Ovary (tissue), 3 donors: ENCODE measurements around the gene MGME1.

Experiments
- EP300 ChIP-seq: sonication (generic); formaldehyde crosslinking; IDR thresholded peaks from one replicate; pipeline ENCODE4 v1.6.1; 2017; ENCODE audit warnings: antibody characterized with exemption
- POLR2A ChIP-seq: fragments of 450-650 bp; IDR thresholded peaks from one replicate; pipeline ENCODE4 v1.6.1; 2017; ENCODE audit warnings: antibody characterized with exemption, mild to moderate bottlenecking, moderate library complexity
- TF ChIP-seq, protein P1 (sequence below), 3 donors: fragments of 450-650 bp in 2 of 3; fragments of 200-600 bp in 1 of 3; IDR thresholded peaks; one replicate each; pipeline versions ENCODE4 v1.5.1 to v1.8.0; 2016 to 2022; ENCODE audit warnings: antibody characterized with exemption in 3 of 3, mild to moderate bottlenecking in 1 of 3
- donor health status: DM: no; HTN: no; CAD: no.

DNA sequence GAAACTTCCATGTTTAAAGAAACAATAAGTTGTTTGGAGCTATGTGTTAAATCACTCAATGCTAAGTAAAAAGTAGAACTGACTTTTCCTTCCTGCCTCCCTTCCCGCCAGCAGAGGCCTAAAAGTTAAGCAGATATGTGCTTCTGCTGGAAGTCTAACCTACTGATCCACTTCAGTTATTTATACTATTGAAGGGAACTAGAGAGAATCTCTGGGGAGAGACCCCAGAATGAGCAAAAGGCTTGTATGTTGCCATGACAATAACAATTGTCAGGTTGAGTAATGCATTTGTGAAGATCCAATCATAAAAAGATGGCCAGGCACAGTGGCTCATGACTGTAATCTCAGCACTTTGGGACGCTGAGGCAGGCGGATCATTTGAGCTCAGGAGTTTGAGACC lies 24.7 kb downstream of the MGME1 start:
- TF ChIP-seq, protein P1, sequence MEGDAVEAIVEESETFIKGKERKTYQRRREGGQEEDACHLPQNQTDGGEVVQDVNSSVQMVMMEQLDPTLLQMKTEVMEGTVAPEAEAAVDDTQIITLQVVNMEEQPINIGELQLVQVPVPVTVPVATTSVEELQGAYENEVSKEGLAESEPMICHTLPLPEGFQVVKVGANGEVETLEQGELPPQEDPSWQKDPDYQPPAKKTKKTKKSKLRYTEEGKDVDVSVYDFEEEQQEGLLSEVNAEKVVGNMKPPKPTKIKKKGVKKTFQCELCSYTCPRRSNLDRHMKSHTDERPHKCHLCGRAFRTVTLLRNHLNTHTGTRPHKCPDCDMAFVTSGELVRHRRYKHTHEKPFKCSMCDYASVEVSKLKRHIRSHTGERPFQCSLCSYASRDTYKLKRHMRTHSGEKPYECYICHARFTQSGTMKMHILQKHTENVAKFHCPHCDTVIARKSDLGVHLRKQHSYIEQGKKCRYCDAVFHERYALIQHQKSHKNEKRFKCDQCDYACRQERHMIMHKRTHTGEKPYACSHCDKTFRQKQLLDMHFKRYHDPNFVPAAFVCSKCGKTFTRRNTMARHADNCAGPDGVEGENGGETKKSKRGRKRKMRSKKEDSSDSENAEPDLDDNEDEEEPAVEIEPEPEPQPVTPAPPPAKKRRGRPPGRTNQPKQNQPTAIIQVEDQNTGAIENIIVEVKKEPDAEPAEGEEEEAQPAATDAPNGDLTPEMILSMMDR (IDR thresholded peaks at IDR 0.05): no peak
- TF ChIP-seq EP300: no peak
- TF ChIP-seq POLR2A: no peak
